K562 treated with DMSO at 1 percent for 24 hours (cell line): ENCODE data around the gene GALR3. TPM values are rescaled to one million over a fixed set of nuclear protein-coding genes. Genes with fewer than 3 reads are reported as not detected.

Experiments
- total RNA-seq: library from RNA; unstranded; fragments of 300-600 nt; gene quantifications from 2 replicates; pipeline ENCODE4 v1.2.3, GENCODE V29; 2022; ENCODE audit warnings: low read depth; ENCODE audit not compliant: insufficient read depth

The GALR3 gene, protein sequence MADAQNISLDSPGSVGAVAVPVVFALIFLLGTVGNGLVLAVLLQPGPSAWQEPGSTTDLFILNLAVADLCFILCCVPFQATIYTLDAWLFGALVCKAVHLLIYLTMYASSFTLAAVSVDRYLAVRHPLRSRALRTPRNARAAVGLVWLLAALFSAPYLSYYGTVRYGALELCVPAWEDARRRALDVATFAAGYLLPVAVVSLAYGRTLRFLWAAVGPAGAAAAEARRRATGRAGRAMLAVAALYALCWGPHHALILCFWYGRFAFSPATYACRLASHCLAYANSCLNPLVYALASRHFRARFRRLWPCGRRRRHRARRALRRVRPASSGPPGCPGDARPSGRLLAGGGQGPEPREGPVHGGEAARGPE
- 0.72 and 1.6 TPM in 2 replicates for total RNA-seq

DNA sequence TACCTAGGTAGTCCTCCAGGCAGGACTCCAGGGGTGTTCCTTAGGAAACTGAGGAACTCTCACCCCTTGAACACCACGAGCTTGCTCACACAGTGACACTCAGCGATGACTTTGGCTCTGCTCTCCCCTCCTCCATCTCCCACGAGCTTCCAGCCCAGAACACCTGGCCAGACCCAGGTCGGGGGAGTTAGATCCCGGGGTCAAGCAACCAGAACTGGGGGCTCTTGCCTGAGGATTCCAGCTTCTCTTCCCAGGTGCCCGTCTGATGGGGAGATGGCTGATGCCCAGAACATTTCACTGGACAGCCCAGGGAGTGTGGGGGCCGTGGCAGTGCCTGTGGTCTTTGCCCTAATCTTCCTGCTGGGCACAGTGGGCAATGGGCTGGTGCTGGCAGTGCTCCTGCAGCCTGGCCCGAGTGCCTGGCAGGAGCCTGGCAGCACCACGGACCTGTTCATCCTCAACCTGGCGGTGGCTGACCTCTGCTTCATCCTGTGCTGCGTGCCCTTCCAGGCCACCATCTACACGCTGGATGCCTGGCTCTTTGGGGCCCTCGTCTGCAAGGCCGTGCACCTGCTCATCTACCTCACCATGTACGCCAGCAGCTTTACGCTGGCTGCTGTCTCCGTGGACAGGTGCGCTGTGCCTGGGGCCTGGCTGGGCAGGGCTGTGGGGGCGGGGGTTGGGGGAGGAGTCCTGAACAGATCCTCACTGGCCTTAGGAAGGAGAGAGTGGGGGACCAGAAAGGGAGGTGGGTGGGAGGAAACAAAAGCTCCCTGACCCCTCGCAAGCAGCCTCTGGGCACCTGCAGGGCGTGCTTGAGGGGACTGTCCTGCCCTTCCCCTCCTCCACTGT lies at the start of gene GALR3:
Gene GALR3 (plus strand): TSS at position 249 of the 852 bp plus-strand sequence. CDS start 25 bp downstream, at position 274.

DNA sequence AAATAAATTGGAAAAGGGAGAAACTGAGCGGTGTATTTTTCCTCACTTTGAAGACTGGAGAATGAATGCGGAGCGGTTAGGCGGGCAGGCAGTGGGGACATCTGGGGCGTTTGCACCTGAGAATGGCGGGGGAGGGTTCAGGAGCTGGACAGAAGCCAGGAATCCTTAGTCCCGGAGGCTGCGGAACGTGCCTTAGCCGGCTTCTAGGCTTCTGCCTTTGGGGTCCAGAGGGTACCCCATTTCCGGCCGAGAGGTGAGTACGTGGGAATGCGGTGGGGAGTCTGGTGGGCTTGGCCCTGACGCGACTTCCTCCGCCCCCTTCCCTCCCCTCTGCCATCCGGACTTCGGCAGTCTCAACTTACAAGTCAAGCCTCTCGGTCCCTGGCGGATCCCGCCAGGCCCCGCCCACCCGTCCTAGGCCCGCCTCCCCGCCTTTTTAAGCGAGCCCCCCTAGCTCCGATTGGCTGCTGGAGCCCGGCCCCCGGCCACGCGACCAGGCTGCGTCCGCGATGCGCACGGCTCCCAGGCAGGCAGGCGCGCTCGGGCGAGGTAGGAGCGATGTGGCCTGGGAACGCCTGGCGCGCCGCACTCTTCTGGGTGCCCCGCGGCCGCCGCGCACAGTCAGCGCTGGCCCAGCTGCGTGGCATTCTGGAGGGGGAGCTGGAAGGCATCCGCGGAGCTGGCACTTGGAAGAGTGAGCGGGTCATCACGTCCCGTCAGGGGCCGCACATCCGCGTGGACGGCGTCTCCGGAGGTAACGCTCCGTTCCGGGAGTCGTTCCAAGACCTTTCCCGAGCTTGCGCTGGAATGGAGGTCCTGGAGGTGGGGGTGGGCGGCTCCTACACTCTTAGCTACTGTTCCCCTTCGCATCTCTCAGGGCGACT lies 15.5 kb upstream of the GALR3 start, which contains the start of gene GCAT:
Gene GCAT (plus strand): TSS at position 525 of the 884 bp plus-strand sequence. CDS start 34 bp downstream, at position 559.

DNA sequence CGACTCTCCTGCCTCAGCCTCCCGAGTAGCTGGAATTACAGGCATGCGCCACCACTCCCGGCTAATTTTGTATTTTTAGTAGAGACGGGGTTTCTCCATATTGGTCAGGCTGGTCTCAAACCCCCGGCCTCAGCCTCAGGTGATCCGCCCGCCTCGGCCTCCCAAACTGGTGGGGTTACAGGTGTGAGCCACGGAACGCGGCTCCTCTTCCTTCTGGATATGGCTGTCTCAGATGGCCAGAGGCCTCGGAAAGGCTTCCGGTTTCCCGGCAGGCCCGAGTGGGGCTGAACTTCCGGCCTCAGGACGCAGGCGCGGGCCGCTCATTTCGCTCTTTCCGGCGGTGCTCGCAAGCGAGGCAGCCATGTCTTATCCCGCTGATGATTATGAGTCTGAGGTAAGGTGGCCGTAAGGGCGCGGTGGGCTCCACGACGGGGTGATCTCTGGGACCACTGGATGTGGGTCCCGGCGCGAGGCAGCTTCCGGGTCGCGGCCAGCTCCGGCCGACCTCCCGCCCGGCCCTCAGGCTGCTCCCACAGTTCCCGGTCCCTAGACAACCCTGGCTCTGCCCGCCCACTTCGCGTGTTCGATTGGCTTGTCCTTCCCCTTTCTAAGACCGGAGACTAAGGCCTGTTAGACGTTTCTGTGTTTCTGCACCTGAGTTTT lies 26.0 kb downstream of the GALR3 start, which contains the start of gene EIF3L:
Gene EIF3L (plus strand): TSS at position 331 of the 663 bp plus-strand sequence. CDS start 31 bp downstream, at position 362.

Other genes with a start within 250 kb of the GALR3 start
- not detected in 2 replicates for gene LGALS2, start 243.3 kb upstream of the GALR3 start, total RNA-seq
- 36.8 and 41.6 TPM in 2 replicates for gene GGA1, start 214.5 kb upstream of the GALR3 start, total RNA-seq
- 30.0 and 31.3 TPM in 2 replicates for gene SH3BP1, start 183.7 kb upstream of the GALR3 start, total RNA-seq
- 59.5 and 72.3 TPM in 2 replicates for gene PDXP, start 164.7 kb upstream of the GALR3 start, total RNA-seq
- gene LGALS1, start 147.7 kb upstream of the GALR3 start, total RNA-seq: 1,179 and 1,308 TPM in 2 replicates
- gene NOL12, start 137.0 kb upstream of the GALR3 start, total RNA-seq: 14.4 and 19.1 TPM in 2 replicates
- gene TRIOBP, start 126.3 kb upstream of the GALR3 start, total RNA-seq: 22.3 and 27.2 TPM in 2 replicates
- 93.3 and 95.3 TPM in 2 replicates for gene GCAT, start 15.4 kb upstream of the GALR3 start, total RNA-seq
- 80.4 and 84.6 TPM in 2 replicates for gene ANKRD54, start 21.0 kb downstream of the GALR3 start, total RNA-seq
- gene EIF3L, start 26.0 kb downstream of the GALR3 start, total RNA-seq: 547 and 552 TPM in 2 replicates
- gene MICALL1, start 82.9 kb downstream of the GALR3 start, total RNA-seq: 29.1 and 29.6 TPM in 2 replicates
- 0.58 and 1.1 TPM in 2 replicates for gene C22orf23, start 130.2 kb downstream of the GALR3 start, total RNA-seq
- 102 and 114 TPM in 2 replicates for gene POLR2F, start 130.3 kb downstream of the GALR3 start, total RNA-seq
- not detected in 2 replicates for gene SOX10, start 161.2 kb downstream of the GALR3 start, total RNA-seq
- gene PICK1, start 234.0 kb downstream of the GALR3 start, total RNA-seq: 17.9 and 18.7 TPM in 2 replicates